Measurements from ENCODE around the gene HOXB13. TPM values are rescaled to one million over a fixed set of nuclear protein-coding genes. Genes with fewer than 3 reads are reported as not detected.

Gene HOXB13
- polyA plus RNA-seq, 1 donor from 2014 or later, result not detected

- no peak for TF ChIP-seq TAF1 (IDR thresholded peaks at IDR 0.05; ENCODE audit: low read depth)
- no peak for TF ChIP-seq EP300 (conservative IDR thresholded peaks at IDR 0.05; ENCODE audit: poor library complexity, severe bottlenecking)
- TF ChIP-seq RAD21 (conservative IDR thresholded peaks at IDR 0.05), result no peak
- TF ChIP-seq SMC3 (conservative IDR thresholded peaks at IDR 0.05; ENCODE audit: poor library complexity), result no peak
- no peak for TF ChIP-seq REST (IDR thresholded peaks at IDR 0.05; ENCODE audit: borderline replicate concordance)
- no peak for TF ChIP-seq CTCF (IDR thresholded peaks at IDR 0.05; ENCODE audit: poor library complexity, severe bottlenecking)
- TF ChIP-seq EZH2 (IDR thresholded peaks at IDR 0.05; ENCODE audit: borderline replicate concordance, insufficient read depth, low read length, poor library complexity, severe bottlenecking), result no peak
- TF ChIP-seq POLR2AphosphoS5 (IDR thresholded peaks at IDR 0.05), result no peak
- no peak for TF ChIP-seq MXI1 (conservative IDR thresholded peaks at IDR 0.05; ENCODE audit: poor library complexity, severe bottlenecking)
- Histone ChIP-seq H3K27ac (ENCODE audit: low read length) (no peak overlapping the region), H3K9ac (ENCODE audit: low read length) (no peak overlapping the region), H3K4me3 (ENCODE audit: low read length) (no peak overlapping the region), H3F3A (ENCODE audit: insufficient read depth, low read length, poor library complexity, severe bottlenecking) (no peaks in the 10 kb centered on the region), H3K27me3 (ENCODE audit: insufficient read depth, low read depth, low read length) (peaks cover 99% of the 10 kb centered on the region), H3K36me3 (ENCODE audit: insufficient read depth, low read length) (no peaks in the 10 kb centered on the region), H2AFZ (ENCODE audit: low read depth, low read length) (no peak overlapping the region), H4K20me1 (ENCODE audit: insufficient read depth) (no peaks in the 10 kb centered on the region), H3K9me3 (ENCODE audit: low read length) (peaks cover 5% of the 10 kb centered on the region), H3K4me2 (ENCODE audit: low read length) (no peak overlapping the region), H3K9me2 (ENCODE audit: insufficient read depth, low read length) (no peaks in the 10 kb centered on the region), H3K79me2 (replicated peaks; ENCODE audit: insufficient read depth, low read length) (no peaks in the 10 kb centered on the region)
These were observed 12.8 kb downstream of the HOXB13 start for GRCh38 chr17:48715496-48716399.

- H4K20me1 ChIP-seq (ENCODE audit: insufficient read depth), result no peaks in the 10 kb centered on the region
- no peaks in the 10 kb centered on the region for H3K9me3 ChIP-seq (ENCODE audit: low read length)
- peaks cover 92% of the 10 kb centered on the region for H3K27me3 ChIP-seq (ENCODE audit: insufficient read depth, low read depth, low read length)
- H2AFZ ChIP-seq (ENCODE audit: low read depth, low read length), result no peak overlapping the region
- no peaks in the 10 kb centered on the region for H3K9me2 ChIP-seq (ENCODE audit: insufficient read depth, low read length)
- H3K4me3 ChIP-seq (ENCODE audit: low read length), result no peak overlapping the region
- TF ChIP-seq MXI1 (conservative IDR thresholded peaks at IDR 0.05; ENCODE audit: poor library complexity, severe bottlenecking) (no peak), SMC3 (conservative IDR thresholded peaks at IDR 0.05; ENCODE audit: poor library complexity) (no peak), CTCF (IDR thresholded peaks at IDR 0.05; ENCODE audit: poor library complexity, severe bottlenecking) (no peak), EZH2 (IDR thresholded peaks at IDR 0.05; ENCODE audit: borderline replicate concordance, insufficient read depth, low read length, poor library complexity, severe bottlenecking) (no peak), RAD21 (conservative IDR thresholded peaks at IDR 0.05) (no peak), EP300 (conservative IDR thresholded peaks at IDR 0.05; ENCODE audit: poor library complexity, severe bottlenecking) (no peak), POLR2AphosphoS5 (IDR thresholded peaks at IDR 0.05) (no peak), REST (IDR thresholded peaks at IDR 0.05; ENCODE audit: borderline replicate concordance) (no peak), TAF1 (IDR thresholded peaks at IDR 0.05; ENCODE audit: low read depth) (no peak)
- no peaks in the 10 kb centered on the region for H3K79me2 ChIP-seq (replicated peaks; ENCODE audit: insufficient read depth, low read length)
- no peaks in the 10 kb centered on the region for H3F3A ChIP-seq (ENCODE audit: insufficient read depth, low read length, poor library complexity, severe bottlenecking)
- H3K36me3 ChIP-seq (ENCODE audit: insufficient read depth, low read length), result no peaks in the 10 kb centered on the region
- no peak overlapping the region for H3K4me2 ChIP-seq (ENCODE audit: low read length)
- no peak overlapping the region for H3K9ac ChIP-seq (ENCODE audit: low read length)
- H3K27ac ChIP-seq (ENCODE audit: low read length), result no peak overlapping the region
These were observed 17.4 kb downstream of the HOXB13 start for GRCh38 chr17:48711128-48711527.

Data from neural cell (in vitro differentiated cells).